GM21529 (cell line): ENCODE measurements around the gene SLC6A11.

ENCODE experiments used
- ATAC-seq: cut with Tn5 transposase; IDR thresholded peaks from one replicate; pipeline ENCODE4 v1.9.1; 2021; ENCODE audit not compliant: unreplicated experiment

The SLC6A11 gene

DNA sequence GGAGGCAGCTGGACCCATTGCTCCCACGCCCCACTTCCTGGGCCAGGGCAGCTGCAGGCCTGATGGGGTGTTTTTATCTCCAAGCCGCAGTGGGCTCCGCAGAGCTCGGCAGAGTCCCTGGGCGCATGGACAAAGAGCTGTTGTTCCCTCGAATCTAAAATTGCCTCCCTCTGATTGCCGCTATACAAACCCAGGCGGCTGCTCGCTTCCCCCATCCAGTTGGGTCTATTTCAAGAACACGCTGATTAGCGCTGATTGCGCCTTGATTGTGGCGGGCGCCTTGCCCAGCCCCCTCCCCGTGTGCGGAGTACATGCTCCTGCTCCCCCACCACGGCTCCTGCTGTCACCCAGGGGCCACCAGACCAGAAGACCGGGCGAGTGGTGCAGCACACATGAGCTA lies 133.2 kb downstream of the SLC6A11 start:
- ATAC-seq, result no peak

DNA sequence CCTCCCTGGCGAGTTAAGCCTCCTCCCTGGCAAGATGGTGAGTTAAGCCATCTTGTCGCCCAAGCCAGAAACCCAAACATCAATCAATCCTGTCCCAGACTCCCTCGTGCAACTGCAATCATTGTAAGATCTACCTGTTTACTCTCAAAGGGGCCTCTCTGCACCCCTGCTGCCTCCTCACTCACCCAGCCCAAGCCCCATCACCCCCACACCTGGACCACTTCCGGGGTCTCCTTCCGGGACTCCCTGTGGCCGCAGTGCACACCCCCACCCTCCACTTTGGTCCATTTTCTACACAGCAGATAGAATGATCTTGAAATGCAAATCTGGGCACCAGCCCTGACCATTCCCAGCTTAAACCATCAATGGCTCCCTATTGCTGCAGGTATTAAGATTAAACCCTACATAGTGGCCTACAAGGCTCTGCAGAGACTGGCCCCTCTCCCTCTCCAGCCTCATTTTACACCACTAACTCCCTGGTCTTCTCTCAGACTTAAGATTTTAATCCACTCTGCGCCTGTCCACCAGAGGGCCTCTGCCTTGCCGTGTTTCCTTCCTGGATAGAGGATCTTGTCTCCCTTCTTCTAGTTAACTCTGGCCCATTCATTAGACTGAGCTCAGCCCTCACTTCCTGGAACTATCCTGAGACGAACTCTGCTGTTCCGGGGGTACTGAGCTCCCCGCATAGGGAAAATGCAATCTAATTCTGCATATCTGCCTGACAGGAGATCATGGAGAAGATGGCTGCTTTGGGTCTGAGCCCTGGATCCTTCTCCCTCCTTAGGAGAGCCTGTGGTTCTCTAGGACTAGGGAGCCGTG lies 134.7 kb downstream of the SLC6A11 start:
- no peak for ATAC-seq

DNA sequence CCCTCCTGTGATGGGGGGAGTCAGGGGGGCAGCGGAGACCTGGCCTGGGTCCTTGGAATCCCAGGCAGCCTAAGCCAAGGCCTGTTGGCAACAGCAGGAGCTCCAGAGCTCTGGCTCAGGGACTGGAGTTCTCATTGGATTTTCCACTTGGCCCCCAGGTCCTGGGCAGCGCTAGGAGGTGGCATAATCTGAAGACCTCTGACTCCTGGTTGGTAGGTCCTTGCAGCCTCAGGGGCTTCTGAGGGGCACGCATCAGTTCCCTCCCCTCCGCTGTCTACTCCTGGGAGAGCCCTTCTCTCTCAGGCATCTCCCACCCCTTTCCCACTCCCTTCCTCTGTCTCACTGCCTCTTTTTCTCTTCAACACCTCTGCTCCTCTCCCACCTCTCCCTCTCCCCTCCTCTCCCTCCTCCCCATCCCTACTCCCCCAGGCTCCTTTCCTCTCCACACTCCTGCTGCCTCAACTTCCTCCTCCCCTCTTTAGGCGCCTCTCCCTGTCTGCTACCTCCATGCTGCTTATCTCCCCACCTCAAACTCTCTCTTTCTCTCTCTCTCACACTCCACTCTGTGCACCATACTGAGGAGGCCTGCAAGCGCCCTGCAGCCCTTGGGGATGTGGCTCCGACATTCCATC lies 135.4 kb downstream of the SLC6A11 start:
- ATAC-seq, result no peak

DNA sequence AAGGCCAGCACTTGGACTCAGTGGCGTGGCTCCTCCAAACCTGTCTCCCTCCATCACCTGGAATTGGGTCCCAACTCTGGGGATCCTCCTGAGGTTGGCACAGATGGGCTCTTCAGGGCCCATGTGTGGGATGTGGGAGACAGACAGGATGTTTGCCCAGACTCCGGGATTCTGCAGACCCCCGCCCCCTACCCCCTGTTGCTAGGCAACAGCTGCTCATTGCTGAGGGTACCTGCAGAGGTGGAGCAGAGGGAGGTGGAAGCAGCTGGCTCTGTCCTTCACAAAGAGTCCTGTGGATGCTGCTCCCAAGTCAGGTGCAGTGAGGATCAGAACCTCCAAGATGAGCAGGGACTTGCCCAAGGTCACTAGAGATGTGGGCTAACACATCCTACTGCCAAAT lies 136.5 kb downstream of the SLC6A11 start:
- no peak for ATAC-seq

DNA sequence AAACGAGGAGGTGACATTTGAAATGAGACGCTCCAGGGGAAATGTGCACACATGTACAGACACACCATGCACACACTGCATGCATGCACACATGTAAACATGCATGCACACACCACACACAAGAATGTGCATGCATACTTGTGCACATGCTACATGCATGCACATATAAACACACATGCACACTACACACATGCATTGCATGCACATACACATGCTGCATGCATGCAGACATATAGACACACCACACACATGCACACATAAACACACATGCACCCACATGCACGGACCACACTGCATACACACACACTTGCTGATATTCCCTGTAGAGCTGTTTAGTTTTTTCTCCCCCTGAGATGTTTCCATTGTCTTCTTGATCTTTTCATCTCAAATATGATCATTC lies 138.7 kb downstream of the SLC6A11 start:
- ATAC-seq, result no peak

DNA sequence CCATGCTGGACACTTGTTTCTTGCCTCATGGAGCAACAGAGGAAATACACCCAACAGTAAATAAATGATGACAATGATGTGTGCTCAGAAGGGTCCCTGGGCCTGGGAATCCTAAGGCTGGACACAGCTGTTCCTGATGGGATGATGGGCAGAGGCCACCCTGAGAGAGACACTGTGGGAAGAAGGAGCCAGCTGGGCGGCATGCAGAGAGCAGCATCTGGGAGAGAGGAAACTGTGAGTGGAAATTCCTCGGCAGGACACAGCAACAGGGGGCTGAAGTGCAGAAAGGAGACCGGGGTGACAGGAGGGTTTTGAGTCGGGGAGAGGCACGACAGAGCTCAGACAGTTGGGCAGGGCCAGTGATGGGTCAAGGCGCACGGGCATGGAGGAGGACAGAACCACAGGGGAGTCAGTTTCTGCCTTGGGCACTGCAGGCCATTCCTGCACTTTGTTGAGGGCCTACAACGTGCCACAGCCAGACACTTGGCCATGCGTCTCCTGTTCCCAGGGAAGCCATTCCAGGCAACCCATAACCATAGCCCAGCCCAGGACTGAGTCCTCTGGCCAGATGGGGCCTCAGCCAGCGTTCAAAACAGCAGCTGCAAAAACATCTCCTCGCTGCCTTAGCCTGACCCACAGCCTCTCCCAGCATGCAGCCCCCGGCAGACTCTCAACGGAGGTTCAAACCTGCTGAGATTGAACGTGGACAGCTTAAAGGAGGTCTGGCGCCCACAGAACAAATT lies 139.9 kb downstream of the SLC6A11 start:
- ATAC-seq, result no peak

DNA sequence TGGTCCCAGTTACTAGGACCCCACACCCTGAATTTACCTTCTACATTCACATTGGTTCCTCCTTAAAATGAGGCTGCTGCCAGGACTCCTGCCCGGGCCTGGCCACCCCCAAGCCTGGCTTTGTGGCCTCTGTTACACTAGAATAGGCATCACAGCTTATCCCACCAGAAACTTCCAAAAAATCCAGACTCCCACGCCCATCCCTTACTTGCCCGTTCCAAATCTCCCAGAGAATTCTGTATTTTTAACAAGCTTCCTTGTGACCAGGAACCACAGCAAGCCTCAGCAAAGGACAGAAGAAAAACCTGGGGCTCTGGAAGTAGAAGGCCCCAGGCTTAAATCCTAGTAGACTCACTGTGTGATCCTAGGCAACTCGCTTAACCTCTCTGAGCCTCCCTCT lies 140.5 kb downstream of the SLC6A11 start:
- no peak for ATAC-seq

DNA sequence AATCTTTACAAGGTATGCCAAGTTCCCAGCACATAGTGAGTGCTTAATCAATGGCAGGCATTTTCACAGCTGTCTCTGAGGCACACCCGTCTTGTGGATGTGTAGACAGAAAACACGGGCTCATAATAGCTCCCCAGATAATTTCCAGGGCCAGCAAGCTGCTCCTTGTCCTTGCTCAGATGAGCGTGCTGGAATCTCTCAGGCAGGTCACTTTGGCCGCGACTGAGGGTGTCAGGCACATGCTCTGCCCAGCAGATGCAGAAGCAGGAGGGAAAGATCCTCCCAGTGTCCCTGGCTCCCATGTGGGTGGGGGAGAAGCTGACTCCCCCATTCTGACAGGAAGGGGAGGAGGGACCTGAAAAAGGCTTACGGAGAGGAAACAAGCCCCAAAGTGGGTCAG lies 141.0 kb downstream of the SLC6A11 start:
- no peak for ATAC-seq

DNA sequence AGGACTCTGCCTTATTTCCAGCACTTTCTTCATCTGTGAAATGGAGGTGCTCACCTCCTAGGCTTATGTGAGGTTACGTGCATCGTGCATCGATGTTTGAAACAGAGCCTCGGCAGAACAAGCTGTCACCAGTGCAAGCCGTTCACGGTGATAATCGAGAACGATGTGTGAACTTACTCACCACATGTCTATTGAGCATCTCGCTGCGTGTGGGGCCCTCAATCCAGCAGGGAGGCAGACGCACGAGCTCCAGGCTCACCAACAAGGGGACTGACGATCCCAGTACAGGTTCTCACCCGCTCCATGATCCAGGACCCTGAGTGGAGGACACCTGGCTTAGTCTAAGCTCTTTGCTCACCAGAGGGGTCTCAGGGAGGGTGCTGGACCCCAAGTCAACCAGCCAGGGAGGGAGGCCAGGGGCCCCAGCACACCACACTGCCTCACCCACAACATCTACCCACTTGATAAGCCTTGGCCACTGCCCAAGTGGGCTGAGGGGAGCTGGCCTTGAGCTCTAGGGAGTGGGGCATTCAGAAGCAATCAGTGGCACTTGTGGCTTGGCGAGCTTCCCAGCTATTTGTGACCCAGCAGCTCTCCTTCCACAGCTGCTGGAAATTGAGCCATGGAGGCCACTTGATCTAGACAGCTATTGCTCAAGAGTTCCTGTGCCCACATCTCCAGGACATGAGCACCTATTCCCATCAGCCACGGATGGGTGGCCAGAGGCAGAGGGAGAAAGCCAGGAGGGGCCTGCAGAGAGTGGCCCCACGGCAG lies 142.1 kb downstream of the SLC6A11 start:
- no peak for ATAC-seq

DNA sequence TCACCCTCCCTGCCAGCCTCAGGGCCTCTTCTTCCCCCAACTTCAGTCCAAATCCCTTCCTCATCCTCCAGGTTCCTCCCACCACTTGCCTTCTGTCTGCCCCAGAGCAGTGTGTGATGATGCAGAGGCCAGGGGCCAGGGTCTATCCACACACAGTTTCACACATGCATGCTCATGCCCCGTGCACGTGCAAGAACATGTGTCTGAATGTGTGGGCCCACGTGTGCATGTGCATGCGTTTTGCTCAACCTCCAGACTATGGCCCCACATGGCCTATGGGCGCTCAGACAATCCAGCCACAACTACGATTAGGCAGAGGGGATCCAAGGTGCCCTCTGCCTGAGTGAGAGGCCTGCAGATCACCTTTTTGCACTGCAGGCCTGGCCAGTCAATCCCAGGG lies 144.2 kb downstream of the SLC6A11 start:
- ATAC-seq, result no peak

DNA sequence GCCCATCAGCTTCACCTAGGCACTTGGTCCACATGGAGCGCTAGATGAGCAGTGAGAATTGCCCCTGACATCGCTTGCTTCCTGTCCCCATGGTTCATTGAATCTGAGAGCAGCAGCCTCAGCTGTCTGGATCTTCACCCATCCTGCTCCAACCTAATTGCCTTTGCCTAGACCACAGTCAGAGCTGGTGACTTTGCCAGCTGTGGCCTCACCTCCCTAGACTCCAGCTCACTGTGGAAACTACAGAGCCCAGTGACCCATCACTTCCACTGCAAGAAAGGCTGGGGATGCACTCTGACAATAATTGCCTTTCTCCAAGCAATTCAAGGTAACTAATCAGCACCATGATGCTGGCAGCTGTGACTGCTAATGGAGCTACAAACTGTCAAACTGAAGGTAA lies 145.9 kb downstream of the SLC6A11 start:
- no peak for ATAC-seq

DNA sequence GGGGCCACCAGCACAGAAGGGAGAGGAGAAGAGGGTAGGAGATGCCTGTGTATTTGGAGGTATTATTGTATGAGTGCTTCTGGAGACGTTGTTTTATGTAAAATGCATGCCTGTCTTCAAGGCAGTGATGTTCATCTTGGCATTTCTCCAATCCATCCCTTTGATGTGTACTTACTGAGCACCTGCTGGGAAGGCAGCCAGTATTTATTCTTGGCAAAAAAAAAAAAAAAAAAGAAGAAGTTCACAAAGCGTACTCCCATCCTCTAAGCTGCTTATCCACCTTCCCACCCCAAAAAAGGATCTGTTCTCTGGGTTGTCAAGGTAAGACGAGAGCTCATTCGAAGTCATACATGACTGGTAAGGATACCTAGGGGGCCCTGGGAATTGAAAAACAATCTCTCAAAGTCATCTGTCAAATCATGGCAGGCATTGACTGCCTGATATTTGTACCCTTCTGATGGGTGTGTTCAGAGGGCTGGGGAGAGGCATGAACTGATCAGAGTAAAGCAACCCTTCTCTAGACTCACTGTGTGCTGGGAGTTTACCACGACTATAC lies 146.5 kb downstream of the SLC6A11 start:
- no peak for ATAC-seq

DNA sequence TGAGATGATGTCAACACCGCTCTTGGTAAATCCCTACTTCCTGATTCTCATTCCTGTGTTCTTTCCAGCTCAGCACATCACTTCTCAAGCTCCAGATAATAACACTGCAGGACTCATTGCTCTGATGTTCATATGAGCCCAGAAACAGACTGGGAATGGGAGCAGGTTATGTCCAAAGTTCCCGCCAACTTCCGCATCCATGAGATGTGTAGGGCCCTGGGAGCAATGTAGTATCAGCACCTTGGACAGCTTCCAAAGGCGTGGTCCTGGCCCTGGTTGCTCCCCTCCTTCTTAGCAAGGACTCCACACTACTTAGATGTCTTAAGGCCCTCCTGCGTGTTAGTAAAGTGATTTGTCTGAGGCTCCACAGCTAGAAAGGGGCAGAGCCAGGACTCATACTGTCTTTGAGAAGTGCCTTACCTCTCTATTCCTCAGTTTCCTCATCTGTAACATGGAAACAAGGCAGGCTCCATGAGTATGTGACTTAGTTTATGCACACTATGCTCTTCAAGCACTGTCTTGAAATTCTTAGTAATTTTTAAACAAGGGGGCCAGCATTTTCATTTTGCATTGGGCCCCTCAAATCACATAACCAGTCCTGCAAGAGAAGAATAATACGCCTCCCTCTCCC lies 148.6 kb downstream of the SLC6A11 start:
- ATAC-seq, result no peak

DNA sequence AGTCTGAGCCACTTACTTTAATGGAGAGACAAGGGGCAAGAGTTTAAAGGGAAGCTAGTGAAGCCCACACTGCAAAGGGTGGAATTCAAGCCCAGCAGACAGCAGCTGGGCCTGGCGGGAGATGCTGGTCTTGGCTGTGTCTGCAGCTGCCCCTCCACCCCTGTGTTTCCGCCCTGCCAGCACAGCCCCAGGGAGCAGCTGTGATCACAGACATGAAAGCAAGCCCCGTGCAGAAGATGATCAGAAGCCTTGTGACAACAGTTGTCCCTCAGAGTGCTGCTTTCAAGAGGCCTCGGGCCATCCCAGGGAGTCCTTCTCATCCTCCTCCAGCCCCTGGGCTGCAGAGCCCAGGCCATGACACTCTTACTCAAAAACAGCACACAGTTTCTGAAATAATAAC lies 152.4 kb downstream of the SLC6A11 start:
- no peak for ATAC-seq

DNA sequence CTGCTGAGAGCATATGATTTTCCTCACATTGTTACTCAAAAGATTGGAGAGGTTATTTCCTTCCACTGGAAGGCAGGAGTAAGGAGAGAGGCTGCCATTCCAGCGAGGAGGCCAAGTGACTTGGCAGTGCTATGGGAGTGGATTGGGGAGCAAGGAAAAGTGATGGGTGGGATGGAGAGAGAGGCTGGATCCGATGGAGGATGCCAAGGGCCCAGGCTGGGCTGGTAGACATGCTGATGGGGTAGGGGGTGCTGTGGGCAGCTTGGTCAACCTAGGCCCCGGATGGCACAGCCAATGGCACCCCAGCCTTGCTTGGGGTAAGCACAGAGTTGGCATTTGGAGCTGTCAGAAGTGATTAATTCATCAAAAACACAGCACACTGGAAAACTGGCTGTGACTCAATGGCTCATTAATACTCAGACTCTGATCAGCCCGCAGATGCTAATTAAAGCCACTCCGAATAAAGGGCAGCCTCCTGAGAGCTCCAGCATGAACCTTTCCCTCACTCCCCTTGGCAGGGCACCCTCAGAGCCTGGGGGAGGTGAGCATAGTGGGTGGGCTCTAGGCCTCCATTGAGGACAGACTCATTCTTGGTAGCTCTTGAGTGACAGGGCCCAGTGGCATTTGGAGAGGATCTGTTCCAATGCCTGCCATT lies 154.4 kb downstream of the SLC6A11 start:
- no peak for ATAC-seq

DNA sequence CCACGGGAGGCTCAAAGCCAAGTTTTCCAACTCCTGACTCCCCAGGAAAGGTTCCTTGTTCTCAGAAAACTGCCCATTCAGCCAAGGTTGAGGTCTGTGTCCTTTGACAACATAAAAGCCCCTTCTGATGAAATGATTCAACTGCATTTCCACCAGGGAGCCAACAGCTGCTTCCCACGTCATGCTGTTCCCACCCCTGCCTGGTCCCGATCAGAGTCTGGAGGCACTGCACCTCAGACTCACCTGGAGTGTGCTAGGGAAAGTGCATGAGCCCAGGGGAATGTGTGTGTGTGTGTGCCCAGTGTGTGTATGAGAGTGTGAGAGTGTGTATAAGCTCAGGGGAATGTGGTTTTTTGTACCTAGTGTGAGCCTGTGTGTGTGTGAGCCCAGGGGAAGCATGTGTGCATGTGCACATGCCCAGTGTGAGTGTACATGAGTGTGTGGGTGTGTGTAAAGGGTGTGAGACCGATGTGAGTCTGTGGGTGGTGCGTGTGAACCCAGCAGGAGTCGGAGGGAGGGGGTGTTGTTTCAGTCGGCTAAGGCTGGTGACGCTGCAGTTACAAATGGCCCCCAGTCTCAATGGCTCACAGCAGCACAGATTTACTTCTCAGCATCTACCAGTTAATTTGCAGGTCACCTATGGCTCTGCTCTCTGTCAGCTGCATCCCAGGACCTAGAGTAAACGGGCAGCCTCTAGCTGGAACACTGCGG lies 156.2 kb downstream of the SLC6A11 start:
- no peak for ATAC-seq

DNA sequence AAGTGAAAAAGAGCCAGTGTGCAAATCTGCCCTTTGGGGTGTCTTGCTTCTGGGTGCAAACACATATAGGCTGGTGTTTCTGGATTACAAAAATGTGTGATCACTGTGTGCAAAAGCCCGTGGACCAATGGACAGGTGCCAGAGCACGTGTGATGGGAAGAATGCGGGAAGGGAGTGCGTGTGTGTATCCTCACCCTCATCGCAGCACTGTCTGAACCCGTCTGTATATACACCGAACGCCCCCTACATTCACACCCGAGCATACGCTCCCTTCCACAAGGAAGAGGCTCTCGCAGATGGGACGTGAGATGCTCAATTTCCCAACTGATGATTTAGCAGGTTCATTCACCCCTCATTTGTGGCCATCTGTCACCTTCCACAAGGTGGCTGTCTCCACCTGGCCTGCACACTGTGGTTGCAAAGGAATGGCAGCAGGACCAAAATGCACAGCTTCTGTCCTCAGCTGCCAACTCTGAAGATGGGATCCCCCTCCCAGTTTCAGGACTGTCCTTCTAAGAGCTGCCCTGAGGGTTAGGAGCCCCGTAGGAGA lies 157.1 kb downstream of the SLC6A11 start:
- no peak for ATAC-seq

DNA sequence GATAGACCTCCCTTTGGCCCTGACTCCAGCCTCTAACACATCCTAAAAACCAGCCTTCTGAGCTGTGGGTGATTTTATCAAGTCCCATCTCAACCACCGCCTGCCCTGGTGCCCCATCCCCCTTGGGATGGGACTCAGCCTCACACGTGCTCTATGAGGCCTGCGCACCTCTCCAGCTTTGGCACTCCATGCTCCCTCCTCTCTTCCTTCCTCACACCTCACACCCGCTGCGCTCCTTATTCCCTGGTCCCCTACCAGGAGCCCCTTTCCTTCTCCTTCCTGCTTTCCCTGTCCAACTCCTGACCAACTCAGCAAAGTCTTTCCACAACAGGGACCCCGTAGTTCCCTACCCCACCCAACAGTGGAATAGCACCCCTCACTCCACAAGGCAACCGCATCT lies 158.1 kb downstream of the SLC6A11 start:
- ATAC-seq, result no peak

DNA sequence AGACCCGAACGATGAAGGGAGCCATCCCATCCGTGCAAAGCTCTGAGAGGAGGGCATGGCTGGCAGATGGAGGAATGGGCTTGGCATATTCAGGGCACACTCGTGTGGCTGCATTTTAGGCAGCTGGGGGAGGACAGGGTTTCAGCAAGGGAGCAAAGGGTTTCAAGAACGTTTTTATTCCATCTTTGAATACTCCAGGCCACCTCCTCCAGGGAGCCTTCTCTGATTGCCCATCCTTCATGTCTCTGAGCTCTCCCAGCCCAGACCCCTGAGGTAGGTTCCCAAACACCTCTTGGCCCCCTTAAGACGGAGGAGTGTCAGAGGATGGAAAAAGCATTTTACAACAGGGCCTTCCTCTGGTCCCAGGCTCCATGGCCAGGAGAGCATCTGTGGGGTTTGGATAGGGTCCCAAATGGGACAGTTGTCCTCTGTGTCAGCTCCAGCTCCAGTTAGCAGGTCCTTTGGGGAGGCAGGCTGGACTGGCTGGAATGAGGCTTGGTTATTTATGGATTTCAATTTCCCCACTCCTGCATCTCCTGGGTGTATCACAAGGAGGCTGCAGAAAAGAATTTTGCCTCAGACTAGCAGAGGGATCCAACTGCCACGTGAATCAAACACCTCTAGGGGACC lies 158.8 kb downstream of the SLC6A11 start:
- ATAC-seq, result no peak
